ENCODE results near the gene TUNAR.

DNA sequence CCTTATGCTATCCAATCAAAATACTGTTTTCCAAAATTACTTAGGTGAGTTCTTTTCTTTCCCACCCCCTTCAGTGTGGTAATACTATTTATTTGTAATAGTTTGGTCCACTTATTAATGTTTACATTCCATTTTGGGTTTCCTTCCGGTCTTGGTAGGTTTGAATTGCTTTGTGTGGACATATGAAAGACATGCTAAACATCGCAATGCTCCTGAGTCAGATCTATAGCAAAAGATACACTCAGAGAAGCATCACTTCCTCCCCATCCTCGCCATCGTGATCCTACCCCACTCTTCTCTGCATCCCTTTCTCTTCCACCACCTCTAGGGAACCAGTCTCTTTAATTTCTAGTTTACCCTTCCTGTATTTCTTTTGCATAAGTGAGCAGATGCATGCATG lies 30.0 kb downstream of the TUNAR start:
- no peak for TF ChIP-seq POLR2A (IDR thresholded peaks at IDR 0.05)
- TF ChIP-seq, protein P1, sequence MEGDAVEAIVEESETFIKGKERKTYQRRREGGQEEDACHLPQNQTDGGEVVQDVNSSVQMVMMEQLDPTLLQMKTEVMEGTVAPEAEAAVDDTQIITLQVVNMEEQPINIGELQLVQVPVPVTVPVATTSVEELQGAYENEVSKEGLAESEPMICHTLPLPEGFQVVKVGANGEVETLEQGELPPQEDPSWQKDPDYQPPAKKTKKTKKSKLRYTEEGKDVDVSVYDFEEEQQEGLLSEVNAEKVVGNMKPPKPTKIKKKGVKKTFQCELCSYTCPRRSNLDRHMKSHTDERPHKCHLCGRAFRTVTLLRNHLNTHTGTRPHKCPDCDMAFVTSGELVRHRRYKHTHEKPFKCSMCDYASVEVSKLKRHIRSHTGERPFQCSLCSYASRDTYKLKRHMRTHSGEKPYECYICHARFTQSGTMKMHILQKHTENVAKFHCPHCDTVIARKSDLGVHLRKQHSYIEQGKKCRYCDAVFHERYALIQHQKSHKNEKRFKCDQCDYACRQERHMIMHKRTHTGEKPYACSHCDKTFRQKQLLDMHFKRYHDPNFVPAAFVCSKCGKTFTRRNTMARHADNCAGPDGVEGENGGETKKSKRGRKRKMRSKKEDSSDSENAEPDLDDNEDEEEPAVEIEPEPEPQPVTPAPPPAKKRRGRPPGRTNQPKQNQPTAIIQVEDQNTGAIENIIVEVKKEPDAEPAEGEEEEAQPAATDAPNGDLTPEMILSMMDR (IDR thresholded peaks at IDR 0.05 in 4 of 5, conservative IDR thresholded peaks at IDR 0.05 in 1 of 5) = no peak

Measured in gastrocnemius medialis (tissue), 4 donors.